Liver (tissue), 9 donors: Measurements from ENCODE around the gene SRSF4. TPM values are rescaled to one million over a fixed set of nuclear protein-coding genes. Genes with fewer than 3 reads are reported as not detected.

ENCODE experiments used
- DNase-seq: peaks from one replicate; pipeline ENCODE4 v3.0.0-alpha.2; 2017; ENCODE audit warnings: low spot score
- H3K27ac ChIP-seq, 2 donors: one replicate each; pipeline ENCODE4 v1.7.0; 2013; ENCODE audit warnings: inconsistent platforms in 2 of 2, low read length in 2 of 2, control low read depth in 1 of 2, low read depth in 1 of 2, mild to moderate bottlenecking in 1 of 2
- H3K27me3 ChIP-seq, 4 donors: one replicate each; pipeline versions ENCODE4 v1.6.1 to v1.7.0; 2013; ENCODE audit warnings: low read length in 3 of 4, inconsistent platforms in 1 of 4, mild to moderate bottlenecking in 1 of 4, moderate library complexity in 1 of 4; ENCODE audit not compliant: control insufficient read depth in 4 of 4, insufficient read depth in 4 of 4
- H3K36me3 ChIP-seq, 4 donors: one replicate each; pipeline versions ENCODE4 v1.6.1 to v1.7.0; 2013; ENCODE audit warnings: low read length in 3 of 4, mild to moderate bottlenecking in 3 of 4, low read depth in 1 of 4, moderate library complexity in 1 of 4; ENCODE audit not compliant: control insufficient read depth in 4 of 4, insufficient read depth in 3 of 4
- H3K4me1 ChIP-seq, 4 donors: one replicate each; pipeline versions ENCODE4 v1.6.1 to v1.7.0; 2013; ENCODE audit warnings: low read length in 3 of 4, mild to moderate bottlenecking in 3 of 4, moderate library complexity in 1 of 4; ENCODE audit not compliant: control insufficient read depth in 4 of 4, insufficient read depth in 4 of 4
- H3K4me3 ChIP-seq, 3 donors: one replicate each; pipeline versions ENCODE4 v1.6.1 to v1.7.0; 2013; ENCODE audit warnings: low read length in 3 of 3, control low read depth in 1 of 3, low read depth in 1 of 3, mild to moderate bottlenecking in 1 of 3
- H3K9ac ChIP-seq, 2 donors: one replicate each; pipeline ENCODE4 v1.7.0; 2013; ENCODE audit warnings: low read length in 2 of 2, mild to moderate bottlenecking in 2 of 2, moderate library complexity in 2 of 2, control low read depth in 1 of 2, low read depth in 1 of 2
- H3K9me3 ChIP-seq, 4 donors: one replicate each; pipeline versions ENCODE4 v1.6.1 to v1.7.0; 2013; ENCODE audit warnings: low read length in 3 of 4; ENCODE audit not compliant: control insufficient read depth in 4 of 4
- ATF3 ChIP-seq: IDR thresholded peaks from 2 replicates; pipeline ENCODE4 v1.6.1; 2016; ENCODE audit warnings: antibody characterized with exemption
- CTCF ChIP-seq: fragments of 150-350 bp; IDR thresholded peaks from 2 replicates; pipeline ENCODE4 v1.5.1; 2017; ENCODE audit warnings: improper control_type of control experiment, low read depth, low read length; ENCODE audit not compliant: missing input control
- FOXA2 ChIP-seq: IDR thresholded peaks from 2 replicates; pipeline ENCODE4 v1.6.1; 2016; ENCODE audit warnings: antibody characterized with exemption
- GABPA ChIP-seq, 2 donors: IDR thresholded peaks in 1 of 2; conservative IDR thresholded peaks in 1 of 2; 2 replicates each; pipeline ENCODE4 v1.6.1; 2016; ENCODE audit warnings: antibody characterized with exemption in 2 of 2, mild to moderate bottlenecking in 1 of 2, moderate library complexity in 1 of 2
- HNF4A ChIP-seq, 2 donors: conservative IDR thresholded peaks; 2 replicates each; pipeline ENCODE4 v1.6.1; 2016; ENCODE audit warnings: antibody characterized with exemption in 2 of 2, mild to moderate bottlenecking in 2 of 2
- HNF4G ChIP-seq: IDR thresholded peaks from 2 replicates; pipeline ENCODE4 v1.6.1; 2016; ENCODE audit warnings: antibody characterized with exemption
- JUND ChIP-seq, 2 donors: IDR thresholded peaks; 2 replicates each; pipeline ENCODE4 v1.6.1; 2016; ENCODE audit warnings: antibody characterized with exemption in 2 of 2
- MAX ChIP-seq: IDR thresholded peaks from 2 replicates; pipeline ENCODE4 v1.6.1; 2016; ENCODE audit warnings: antibody characterized with exemption
- NR2F2 ChIP-seq: IDR thresholded peaks from 2 replicates; pipeline ENCODE4 v1.6.1; 2016; ENCODE audit warnings: antibody characterized with exemption
- RXRA ChIP-seq, 2 donors: IDR thresholded peaks; 2 replicates each; pipeline ENCODE4 v1.6.1; 2017 to 2018; ENCODE audit warnings: antibody characterized with exemption in 2 of 2, mild to moderate bottlenecking in 1 of 2
- SP1 ChIP-seq: IDR thresholded peaks from 2 replicates; pipeline ENCODE4 v1.6.1; 2018; ENCODE audit warnings: antibody characterized with exemption, mild to moderate bottlenecking
- TAF1 ChIP-seq: conservative IDR thresholded peaks from 2 replicates; pipeline ENCODE4 v1.6.1; 2016; ENCODE audit warnings: antibody characterized with exemption, mild to moderate bottlenecking
- YY1 ChIP-seq: IDR thresholded peaks from 2 replicates; pipeline ENCODE4 v1.6.1; 2016; ENCODE audit warnings: antibody characterized with exemption, mild to moderate bottlenecking
- ZBTB33 ChIP-seq: IDR thresholded peaks from 2 replicates; pipeline ENCODE4 v1.6.1; 2016; ENCODE audit warnings: antibody characterized with exemption
- whole genome bisulfite sequencing: extraction: QIAGEN DNeasy Blood & Tissue Kit; methylation state at CpG from one replicate; pipeline ENCODE4 v1.1.7; 2013; 5-methylcytosine and 5-hydroxymethylcytosine counted together
- polyA plus RNA-seq, 2 donors: library from polyadenylated mRNA; stranded (reverse) in 1 of 2; unstranded in 1 of 2; fragments of 200-250 nt in 1 of 2; fragments of >200 nt in 1 of 2; fragmentation: Nextera tagmentation in 1 of 2; extraction: Ambion mirVana in 1 of 2; gene quantifications; one replicate each; pipeline versions ENCODE4 v1.2.1 to v1.2.3, GENCODE V29; 2013 to 2015
- total RNA-seq, 2 donors: library from RNA; depleted of rRNA; stranded (reverse); fragments of >200 nt; gene quantifications; one replicate each; pipeline ENCODE4 v1.2.3, GENCODE V29; 2014
- TF ChIP-seq, protein P1 (sequence below): IDR thresholded peaks from 2 replicates; pipeline ENCODE4 v1.6.1; 2016; ENCODE audit warnings: antibody characterized with exemption, mild to moderate bottlenecking
- donor health status: healthy.
- donor health status: healthy.
- donor health status: healthy.
- donor health status: healthy.
- donor health status: healthy.

Gene SRSF4
- total and polyA plus RNA-seq, 4 donors: 24.0 to 45.8 (median 30.2) TPM

DNA sequence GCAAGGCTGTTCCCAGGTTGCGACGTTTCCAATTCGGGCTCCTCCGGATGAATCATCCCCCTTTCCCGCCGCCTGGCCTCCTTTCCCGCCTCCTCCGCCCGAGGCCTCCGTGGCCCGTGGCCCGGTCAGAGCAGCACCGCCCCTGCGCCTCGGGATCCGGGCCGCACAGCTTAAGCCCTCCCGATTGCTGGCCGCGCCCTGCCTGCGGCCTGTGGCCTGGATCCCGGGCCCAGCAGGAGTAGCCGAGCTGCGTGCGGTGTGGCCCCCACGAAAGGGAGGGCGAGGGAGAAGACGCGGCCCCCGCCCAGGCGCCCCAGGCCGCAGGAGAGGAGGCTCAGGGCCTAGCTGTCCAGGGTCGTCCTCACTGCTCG, 59.0 kb downstream of the SRSF4 start:
- no peaks in the 10 kb centered on the region for H3K9me3 ChIP-seq
- H3K27ac ChIP-seq: peak overlapping the region; percentile 45 to 66
- H3K9ac ChIP-seq: no peak overlapping the region
- peak overlapping the region in 2 of 3 donors; percentile 57 to 68 for H3K4me3 ChIP-seq
- WGBS: 10% methylated on average over 34 of the region's 34 CpGs
- H3K36me3 ChIP-seq: peaks cover 0 to 5% (median 2%) of the 10 kb centered on the region in 4 donors
- H3K27me3 ChIP-seq: no peaks in the 10 kb centered on the region
- no peak for DNase-seq
- peaks cover 12 to 25% (median 21%) of the 10 kb centered on the region in 4 donors for H3K4me1 ChIP-seq
- TF ChIP-seq TAF1 (no peak), ZBTB33 (no peak), YY1 (no peak), CTCF (no peak), GABPA (IDR thresholded peaks at IDR 0.05 in 1 of 2, conservative IDR thresholded peaks at IDR 0.05 in 1 of 2) (no peak), JUND (IDR thresholded peaks at IDR 0.05) (no peak), FOXA2 (no peak), MAX (no peak), ATF3 (no peak), RXRA (IDR thresholded peaks at IDR 0.05) (no peak), HNF4A (conservative IDR thresholded peaks at IDR 0.05) (no peak), HNF4G (no peak), SP1 (no peak), NR2F2 (no peak)
- TF ChIP-seq, protein P1, sequence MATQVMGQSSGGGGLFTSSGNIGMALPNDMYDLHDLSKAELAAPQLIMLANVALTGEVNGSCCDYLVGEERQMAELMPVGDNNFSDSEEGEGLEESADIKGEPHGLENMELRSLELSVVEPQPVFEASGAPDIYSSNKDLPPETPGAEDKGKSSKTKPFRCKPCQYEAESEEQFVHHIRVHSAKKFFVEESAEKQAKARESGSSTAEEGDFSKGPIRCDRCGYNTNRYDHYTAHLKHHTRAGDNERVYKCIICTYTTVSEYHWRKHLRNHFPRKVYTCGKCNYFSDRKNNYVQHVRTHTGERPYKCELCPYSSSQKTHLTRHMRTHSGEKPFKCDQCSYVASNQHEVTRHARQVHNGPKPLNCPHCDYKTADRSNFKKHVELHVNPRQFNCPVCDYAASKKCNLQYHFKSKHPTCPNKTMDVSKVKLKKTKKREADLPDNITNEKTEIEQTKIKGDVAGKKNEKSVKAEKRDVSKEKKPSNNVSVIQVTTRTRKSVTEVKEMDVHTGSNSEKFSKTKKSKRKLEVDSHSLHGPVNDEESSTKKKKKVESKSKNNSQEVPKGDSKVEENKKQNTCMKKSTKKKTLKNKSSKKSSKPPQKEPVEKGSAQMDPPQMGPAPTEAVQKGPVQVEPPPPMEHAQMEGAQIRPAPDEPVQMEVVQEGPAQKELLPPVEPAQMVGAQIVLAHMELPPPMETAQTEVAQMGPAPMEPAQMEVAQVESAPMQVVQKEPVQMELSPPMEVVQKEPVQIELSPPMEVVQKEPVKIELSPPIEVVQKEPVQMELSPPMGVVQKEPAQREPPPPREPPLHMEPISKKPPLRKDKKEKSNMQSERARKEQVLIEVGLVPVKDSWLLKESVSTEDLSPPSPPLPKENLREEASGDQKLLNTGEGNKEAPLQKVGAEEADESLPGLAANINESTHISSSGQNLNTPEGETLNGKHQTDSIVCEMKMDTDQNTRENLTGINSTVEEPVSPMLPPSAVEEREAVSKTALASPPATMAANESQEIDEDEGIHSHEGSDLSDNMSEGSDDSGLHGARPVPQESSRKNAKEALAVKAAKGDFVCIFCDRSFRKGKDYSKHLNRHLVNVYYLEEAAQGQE: no peak
